ENCODE results near the gene AARSD1. TPM values are rescaled to one million over a fixed set of nuclear protein-coding genes. Genes with fewer than 3 reads are reported as not detected.
"Not testable (repeated sequence)": the region's sequence is repeated elsewhere in the genome, so short reads cannot be mapped to it uniquely, and the experiment has no call there.

AARSD1 gene
- total RNA-seq, 2 experiments from 2014 or later, result 88.5 to 95.4 TPM

DNA sequence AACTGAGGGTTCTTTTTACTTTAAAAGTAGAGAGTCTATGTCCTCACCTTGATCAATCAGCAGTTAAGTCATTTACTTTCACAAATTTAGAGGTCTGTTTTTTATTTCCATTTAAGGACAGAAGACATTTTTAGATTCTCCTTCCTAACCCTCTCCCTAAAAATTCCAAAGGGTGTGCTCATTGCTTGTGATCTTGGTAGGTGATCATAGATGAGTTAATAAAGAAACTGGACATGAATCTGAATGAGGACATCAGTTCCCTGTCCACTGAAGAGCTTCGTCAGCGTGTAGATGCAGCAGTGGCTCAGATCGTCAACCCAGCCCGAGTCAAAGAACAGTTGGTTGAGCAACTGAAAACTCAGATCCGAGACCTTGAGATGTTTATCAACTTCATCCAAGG lies 24.9 kb upstream of the AARSD1 start:
- CTCF ChIA-PET, result no interaction called here
- POLR2A ChIA-PET, result no interaction called here

DNA sequence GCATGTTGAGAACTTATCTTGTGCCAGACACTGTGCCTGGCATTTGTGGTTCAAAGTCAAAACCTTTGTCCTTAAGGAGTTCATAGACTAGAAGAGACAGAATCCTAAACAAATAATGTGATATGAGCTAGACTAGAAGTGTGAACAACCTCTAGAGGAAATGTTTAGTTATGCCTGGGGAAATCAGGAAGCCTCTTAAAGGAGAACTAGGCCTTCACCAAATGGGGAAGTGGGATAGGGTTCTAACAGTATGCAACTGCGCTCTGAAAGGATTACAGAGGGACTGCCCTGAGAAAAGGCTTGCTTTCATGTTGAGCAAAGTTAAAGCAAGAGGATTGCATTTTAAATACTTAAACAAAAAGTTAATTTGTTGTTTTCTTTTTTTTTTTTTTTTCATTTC lies 21.0 kb upstream of the AARSD1 start:
- ChIA-PET CTCF (interaction anchor here (0.6 kb wide), 1 partner anchor 407 kb away, joined by 3 read pairs; no protein-coding TSS in a partner anchor), POLR2A (no interaction called here)

DNA sequence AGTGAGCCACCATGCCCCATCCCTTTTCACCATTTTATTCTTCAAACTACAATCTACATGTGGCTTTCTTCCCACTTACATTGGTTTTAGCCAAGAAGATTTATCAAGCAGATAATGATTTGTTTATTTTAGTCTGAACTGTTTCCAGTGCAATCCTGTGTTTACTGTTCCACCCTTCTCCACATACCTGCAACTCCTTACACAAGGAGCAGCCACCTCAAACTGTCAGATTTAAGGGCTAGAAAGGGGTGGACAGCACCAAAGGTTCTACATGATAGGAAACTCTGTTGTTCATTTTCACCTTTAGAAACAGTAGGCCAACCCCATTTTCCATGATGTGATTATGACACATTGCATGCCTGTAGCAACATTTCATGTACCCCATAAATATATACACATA lies 18.0 kb upstream of the AARSD1 start:
- POLR2A ChIA-PET, result no interaction called here
- CTCF ChIA-PET, result interaction anchor here (1.1 kb wide), 1 partner anchor 16 kb away, joined by 3 read pairs; the partner anchor contains the start of gene RPL27

DNA sequence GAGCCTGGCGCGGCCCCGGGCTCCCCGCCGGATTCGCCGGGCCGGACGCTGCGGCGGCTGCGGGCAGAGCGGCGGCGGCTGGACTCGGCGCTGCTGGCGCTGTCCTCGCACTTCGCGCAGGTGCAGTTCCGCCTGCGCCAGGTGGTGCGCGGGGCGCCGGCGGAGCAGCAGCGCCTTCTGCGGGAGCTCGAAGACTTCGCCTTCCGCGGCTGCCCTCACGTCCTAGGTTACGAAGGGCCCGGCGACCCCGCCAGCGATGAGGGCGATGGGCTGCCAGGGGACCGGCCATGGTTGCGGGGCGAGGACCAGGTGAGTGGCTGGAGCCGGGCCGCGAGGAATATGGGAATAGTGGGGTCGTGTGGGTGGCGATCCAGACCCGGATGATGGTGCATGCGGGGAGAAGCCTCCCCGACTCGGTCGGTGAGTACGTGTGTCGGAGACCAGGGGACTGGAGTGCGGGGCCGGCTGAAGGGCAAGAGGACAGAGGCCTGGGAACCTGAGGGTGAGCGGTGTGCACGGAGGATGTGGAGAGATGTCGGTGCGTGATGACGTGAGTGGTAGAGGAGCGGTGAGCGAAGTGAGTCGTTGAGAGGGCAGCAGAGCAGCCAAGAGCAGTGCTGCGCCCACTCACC lies 16.6 kb upstream of the AARSD1 start:
- POLR2A ChIA-PET, result interaction anchor here (1.0 kb wide), 1 partner anchor 17 kb away, joined by 9 read pairs; the partner anchor contains the start of gene RPL27
- CTCF ChIA-PET, result interaction anchor here (0.7 kb wide), 1 partner anchor 17 kb away, joined by 3 read pairs; the partner anchor contains the start of gene RPL27

DNA sequence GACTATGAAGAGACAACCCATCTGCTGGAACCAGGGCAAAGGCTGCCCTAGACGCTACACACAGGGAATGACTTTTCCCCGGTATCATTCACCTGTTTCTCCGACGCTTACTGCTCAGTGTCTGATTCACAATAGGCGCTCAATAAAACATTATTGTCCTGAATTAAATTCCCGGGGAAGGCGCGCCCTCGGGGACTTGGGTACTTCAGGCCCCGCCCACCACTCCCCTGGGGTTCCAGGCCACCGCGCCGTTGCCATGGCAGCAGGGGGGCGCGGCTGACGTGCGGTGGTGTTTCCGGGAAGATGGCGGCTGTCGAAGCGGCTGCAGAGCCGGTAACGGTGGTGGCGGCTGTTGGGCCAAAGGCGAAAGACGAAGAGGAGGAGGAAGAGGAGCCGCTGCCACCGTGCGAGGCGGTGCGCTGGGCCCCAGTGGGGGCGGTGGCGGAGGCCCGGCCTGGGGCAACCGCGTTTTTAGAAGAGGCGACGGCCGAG lies 16.1 kb upstream of the AARSD1 start, which contains the start of gene RUNDC1:
RUNDC1 (plus strand) TSS at position 292 of the 492 bp plus-strand sequence; CDS start at position 304, 12 bp downstream.
- POLR2A ChIA-PET, result interaction anchor here (1.0 kb wide), 1 partner anchor 18 kb away, joined by 9 read pairs; the partner anchor contains the start of gene RPL27
- CTCF ChIA-PET, result interaction anchor here (0.7 to 1.0 kb wide), 2 partner anchors 17 to 18 kb away, joined by 3 read pairs; partner anchors contain the start of gene RPL27

DNA sequence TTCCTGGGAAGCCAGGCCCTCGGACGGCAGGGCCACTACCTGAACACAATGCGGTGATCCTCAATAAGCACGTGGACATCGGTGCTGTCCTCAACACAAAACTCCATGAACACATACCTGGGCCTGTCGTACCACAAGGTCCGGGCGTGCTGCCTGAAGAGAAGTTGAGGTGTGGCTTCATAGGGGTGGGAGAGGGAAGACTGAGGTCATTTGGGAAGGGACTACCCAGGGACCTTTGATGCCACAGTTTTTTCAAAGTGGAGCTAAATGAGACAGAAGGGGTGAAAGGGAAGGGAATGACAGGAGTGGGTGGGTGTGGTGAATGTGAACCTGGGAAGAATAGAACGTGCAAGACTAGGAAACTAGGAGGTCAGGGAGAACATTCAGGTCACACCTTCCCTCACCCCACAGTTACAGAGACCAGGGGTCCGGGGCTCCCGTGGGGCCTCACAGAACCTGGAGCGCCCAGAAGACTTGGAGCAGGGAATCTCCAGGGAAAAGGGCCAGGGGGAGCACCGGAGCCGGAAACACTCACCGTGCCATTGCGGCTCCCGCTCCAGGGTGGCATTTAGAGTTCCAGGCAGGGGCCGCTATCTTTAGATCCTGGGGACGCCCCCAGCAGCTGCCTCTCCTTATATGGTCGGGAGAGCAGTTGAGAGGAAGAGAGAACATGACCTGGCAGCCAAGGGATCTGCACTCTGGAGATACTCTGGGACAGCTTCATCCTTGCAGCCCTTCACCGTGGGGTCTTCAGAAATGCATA lies 15.4 kb upstream of the AARSD1 start, which contains the start of gene PTGES3L:
PTGES3L (minus strand) TSS at position 570 of the 763 bp plus-strand sequence; CDS start at position 543, 27 bp downstream.
- POLR2A ChIA-PET, result no interaction called here
- CTCF ChIA-PET, result interaction anchor here (1.0 to 1.3 kb wide), 2 partner anchors 18 to 216 kb away, joined by 3 read pairs; partner anchors contain the start of gene RPL27

DNA sequence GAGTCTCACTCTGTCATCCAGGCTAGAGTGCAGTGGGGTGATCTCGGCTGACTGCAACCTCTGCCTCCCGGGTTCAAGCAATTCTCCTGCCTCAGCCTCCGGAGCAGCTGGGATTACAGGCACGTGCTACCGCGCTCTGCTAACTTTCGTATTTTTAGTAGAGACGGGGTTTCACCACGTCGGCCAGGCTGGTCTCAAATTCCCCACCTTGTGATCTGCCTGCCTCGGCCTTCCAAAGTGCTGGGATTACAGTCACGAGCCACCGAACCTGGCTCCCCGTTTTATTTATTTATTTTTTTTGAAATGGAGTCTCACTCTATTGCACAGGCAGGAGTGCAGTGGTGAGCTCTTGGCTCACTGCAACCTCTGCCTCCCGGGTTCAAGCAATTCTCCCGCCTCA lies 11.4 kb upstream of the AARSD1 start:
- CTCF ChIA-PET, result interaction anchor here (1.2 kb wide), 1 partner anchor 22 kb away, joined by 3 read pairs; the partner anchor contains the start of gene RPL27
- POLR2A ChIA-PET, result not testable (repeated sequence)

DNA sequence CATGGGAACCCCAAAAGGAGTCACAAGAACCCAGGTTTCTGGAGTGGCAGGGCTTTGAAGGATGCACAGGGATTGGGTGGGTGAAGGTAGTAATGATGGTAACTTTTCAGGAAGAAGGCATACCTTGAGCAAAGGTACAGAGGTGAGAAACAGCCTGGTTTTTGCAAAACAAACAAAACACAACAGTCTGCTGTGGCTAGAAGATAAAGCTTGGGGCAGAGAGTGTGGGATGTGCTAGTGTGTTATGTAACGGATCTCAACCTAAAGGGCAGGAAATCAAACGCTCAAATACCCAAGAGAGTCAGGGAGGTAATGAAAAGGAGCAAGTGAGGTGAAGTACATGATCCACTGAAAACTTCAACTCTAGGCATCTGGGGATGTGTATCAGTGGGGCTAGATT lies 11.0 kb upstream of the AARSD1 start:
- ChIA-PET POLR2A (no interaction called here), CTCF (interaction anchor here (0.6 to 1.2 kb wide), 3 partner anchors 23 to 1345 kb away, joined by 3 to 6 read pairs (median 4); partner anchors contain the start of gene RPL27)

DNA sequence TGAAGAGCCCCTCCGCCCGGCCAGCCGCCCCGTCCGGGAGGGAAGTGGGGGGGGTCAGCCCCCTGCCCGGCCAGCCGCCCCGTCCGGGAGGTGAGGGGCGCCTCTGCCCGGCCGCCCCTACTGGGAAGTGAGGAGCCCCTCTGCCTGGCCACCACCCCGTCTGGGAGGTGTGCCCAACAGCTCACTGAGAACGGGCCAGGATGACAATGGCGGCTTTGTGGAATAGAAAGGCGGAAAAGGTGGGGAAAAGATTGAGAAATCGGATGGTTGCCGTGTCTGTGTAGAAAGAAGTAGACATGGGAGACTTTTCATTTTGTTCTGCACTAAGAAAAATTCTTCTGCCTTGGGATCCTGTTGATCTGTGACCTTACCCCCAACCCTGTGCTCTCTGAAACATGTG lies 9.1 kb upstream of the AARSD1 start:
- CTCF ChIA-PET, POLR2A ChIA-PET: not testable (repeated sequence)

DNA sequence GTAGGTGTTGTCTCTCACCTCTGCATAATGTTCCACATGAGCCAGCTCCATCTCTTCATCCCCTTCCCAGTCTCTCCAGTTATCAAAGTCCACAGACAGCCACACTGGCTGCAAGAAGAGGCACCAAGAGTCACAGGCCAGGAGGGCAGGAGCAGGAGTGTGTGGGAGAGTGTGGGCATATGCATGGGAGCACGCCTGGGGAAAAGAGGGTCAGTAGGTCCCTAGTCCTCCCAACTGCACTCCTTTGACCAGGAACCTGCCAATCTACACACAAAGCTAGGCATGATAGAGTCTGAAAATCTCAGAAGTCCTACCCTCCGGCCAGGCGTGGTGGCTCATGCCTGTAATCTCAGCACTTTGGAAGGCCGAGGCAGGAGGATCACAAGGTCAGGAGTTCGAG lies 7.3 kb upstream of the AARSD1 start:
- CTCF ChIA-PET, result no interaction called here
- POLR2A ChIA-PET, result no interaction called here

DNA sequence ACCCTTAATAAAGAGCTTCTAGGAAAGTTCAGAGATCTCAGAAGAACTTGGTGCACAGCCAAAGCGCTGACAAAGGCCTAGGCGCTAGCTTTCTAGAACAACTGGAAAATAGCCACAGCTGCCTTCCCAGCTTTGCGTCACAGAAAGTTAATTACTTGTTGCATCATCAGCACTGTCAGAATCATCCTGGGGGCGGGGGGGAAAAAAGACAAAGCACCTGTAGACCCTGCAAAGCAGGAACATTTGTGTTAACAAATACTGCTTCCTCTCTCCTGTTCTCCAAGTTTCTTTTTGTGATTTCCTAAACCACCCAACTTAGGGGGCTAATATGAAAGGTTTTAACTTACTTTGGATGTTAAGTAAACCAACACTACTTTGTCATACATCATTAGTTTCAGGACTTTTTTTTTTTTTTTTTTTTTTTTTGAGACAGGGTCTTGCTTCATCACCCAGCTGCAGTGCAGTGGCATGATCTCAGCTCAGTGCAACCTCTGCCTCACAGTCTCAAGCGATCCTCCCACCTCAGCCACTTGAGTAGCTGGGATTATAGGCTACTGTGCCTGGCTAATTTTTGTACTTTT lies 4.8 kb upstream of the AARSD1 start:
- CTCF ChIA-PET, result interaction anchor here (0.6 kb wide), 1 partner anchor 195 kb away, joined by 5 read pairs; no protein-coding TSS in a partner anchor
- POLR2A ChIA-PET, result interaction anchor here (0.5 to 0.7 kb wide), 2 partner anchors 38 to 137 kb away, joined by 3 to 7 read pairs; no protein-coding TSS in a partner anchor

DNA sequence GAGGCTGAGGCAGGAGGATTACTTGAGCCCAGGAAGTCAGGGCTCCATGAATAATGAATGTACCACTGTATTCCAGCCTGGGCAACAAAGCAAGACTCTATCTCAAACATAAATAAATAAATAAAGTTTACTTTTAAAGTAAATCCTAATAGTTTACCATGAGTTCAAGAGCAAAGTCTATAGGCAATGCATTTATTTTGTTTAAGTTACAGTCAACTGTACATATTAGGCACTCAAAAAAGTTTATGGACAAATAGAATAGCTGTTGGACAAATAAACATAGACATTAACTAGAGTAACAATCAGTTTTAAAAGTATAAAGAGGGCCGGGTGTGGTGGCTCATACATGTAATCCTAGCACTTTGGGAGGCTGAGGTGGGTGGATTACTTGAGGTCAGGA lies 3.7 kb upstream of the AARSD1 start:
- ChIA-PET CTCF (no interaction called here), POLR2A (no interaction called here)

DNA sequence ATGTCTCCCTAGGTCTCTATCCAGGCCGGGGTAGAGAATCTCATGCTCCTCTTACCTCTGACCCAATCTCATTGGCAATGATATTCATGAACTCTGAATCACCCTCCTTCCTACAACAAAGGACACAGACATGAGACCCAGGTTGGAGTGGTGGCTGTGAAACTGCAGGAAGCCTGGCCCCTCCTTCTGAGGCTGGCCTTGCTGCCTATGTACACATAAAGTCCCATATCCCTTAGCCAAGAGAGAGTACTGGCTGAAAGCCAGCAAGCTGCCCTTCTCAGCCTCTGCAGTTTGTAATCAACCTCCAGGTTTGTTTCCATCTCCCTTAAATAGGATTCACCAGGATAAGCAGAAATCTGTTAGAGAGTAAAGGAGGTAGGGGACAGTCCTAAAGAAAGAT lies 10.6 kb downstream of the AARSD1 start:
- ChIA-PET CTCF (no interaction called here), POLR2A (no interaction called here)

DNA sequence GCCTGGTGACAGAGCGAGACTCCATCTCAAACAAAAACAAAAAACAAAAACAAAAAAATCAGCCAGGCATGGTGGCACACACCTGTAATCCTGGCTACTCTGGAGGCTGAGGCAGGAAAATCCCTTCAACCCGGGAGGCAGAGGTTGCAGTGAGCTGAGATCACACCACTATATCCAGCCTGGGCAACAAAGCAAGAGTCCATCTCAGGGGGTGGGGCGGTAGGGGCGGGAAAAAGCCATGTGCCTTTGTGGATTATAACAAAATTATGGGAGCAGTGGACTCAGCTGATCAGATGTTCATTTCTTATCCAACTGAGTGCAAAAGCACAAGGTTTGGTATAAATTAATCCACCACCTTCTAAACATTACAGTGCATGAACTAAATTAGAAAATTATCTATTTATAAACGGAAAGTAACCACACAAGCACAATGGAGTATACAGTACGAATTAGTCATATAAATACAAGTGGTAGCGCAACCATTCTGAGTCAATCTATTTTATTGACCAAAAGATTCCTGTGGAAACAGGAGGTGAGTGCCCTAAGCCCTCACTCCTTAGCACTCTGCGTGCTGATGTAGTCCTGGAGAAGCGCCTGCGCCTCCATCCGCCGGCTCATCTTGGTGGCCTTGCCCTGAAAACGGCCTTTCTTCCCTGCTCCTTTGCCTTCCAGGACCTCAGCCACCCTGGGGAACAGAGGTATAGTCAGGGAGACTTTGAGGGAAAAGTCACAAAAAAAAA lies 14.0 kb downstream of the AARSD1 start:
- ChIA-PET POLR2A (interaction anchor here (0.6 kb wide), 1 partner anchor 9 kb away, joined by 5 read pairs; no protein-coding TSS in a partner anchor), CTCF (no interaction called here)

DNA sequence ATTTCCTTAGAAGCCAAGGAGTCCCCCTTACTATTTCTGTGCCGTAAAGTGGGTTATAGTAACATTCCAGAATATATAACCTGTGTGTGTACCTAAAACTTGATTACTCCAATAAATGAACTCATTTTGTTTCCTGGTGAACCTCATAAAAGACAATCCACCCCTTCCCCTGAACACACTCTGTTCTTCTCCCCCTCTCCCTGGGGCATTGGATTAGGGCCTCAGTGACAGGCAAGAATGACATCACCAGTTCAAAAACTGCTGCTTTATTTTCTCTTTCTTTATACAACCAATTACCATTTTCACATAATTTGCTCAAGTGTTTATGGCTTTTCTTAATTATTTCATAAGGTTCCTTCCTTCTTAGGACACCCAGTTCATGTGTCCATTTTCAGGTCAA lies 17.4 kb downstream of the AARSD1 start:
- ChIA-PET CTCF (no interaction called here), POLR2A (no interaction called here)

DNA sequence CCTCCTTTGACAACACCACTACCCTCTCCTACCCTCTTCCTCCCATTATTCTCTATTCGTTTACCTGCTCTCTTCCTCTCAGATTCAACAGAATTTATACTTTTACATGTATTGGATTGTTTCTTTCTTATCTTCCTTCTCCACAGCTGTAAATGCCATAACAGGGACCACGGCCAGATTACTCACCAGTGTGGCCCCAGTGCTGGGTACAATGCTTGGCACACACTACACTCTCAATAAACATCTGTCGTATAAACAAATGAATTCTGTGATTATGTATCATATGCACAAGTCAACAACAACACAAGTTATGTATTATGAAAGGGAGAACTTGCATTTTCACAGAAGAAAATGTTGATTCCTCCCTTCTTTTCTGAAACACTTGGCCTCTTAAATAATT lies 20.0 kb downstream of the AARSD1 start:
- ChIA-PET CTCF (no interaction called here), POLR2A (no interaction called here)

DNA sequence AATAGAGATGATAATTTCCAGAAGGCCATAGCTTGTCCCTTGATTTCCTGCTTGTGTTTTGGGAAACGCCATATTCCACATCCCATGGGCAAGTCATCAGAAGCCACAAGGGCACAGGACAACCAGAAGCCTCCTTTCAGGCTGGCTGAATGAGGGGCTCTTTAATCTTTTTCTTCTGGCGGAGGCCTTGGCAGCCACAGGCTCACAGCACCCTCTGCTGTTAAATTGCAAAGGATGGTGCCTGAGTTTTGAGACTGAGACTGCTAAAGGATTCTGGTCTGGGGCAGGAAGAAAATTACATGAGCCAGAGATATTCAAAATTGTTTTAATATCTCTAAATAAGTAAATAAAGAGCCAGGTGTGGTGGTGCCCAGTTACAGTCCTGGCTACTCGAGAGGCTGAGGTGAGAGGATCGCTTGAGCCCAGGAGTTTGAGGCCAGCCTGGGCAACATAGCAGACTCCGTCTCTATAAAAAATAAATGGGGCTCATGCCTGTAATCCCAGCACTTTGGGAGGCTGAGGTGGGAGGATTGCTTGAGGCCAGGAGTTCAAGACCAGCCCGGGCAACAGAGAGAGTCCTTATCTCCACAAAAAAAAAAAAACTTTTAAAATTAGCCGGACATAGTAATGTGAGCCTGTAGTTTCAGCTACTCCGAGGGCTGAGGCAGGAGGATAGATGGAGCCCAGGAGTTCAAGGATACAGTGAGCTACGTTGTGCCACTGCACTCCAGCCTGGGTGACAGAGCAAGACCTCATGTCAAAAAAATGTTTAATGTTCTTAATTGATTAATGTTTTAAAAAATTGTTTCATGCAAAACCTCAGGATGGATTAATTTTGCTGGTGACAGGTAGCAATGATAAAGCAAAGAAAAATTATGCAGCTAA lies 26.3 kb downstream of the AARSD1 start:
- CTCF ChIA-PET, result interaction anchor here (1.0 kb wide), 1 partner anchor 96 kb away, joined by 3 read pairs; no protein-coding TSS in a partner anchor
- POLR2A ChIA-PET, result no interaction called here

DNA sequence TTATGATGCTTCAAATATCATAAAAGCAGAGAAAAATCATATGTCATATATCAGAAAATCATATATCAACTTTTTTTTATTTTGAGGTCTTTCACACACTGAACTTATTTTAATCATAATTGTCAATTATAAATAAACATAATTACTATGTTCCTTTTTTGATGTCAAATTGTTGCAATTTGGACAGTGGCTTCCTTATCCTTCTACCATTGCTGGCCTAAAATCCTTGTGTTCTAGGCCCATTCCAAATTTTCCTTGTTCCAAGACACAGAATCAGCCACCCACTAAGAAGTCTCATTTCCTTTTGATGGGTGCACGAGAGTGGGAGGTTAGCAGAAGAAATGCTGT lies 34.8 kb downstream of the AARSD1 start:
- POLR2A ChIA-PET, result interaction anchor here (1.0 kb wide), 1 partner anchor 96 kb away, joined by 4 read pairs; no protein-coding TSS in a partner anchor
- CTCF ChIA-PET, result interaction anchor here (0.8 to 1.8 kb wide), 6 partner anchors 19 to 186 kb away, joined by 3 to 8 read pairs (median 4); partner anchors contain the start of genes BECN1 and PSME3
